Common myeloid progenitor, CD34-positive (primary cell): ENCODE measurements around the gene TOGARAM1.

Source experiments
- CTCF ChIA-PET: fragments of 350-600 bp; sonication (Branson Sonifier 250); formaldehyde crosslinking; loops from one replicate; lab custom pipeline; 2021; ENCODE audit warnings: antibody characterized with exemption; lab: Charles Lee
- POLR2A ChIA-PET: fragments of 350-600 bp; sonication (Branson Sonifier 250); formaldehyde crosslinking; loops from one replicate; lab custom pipeline; 2021; ENCODE audit warnings: antibody characterized with exemption; lab: Charles Lee
- DNase-seq, 3 donors: peaks; one replicate each; pipeline versions ENCODE4 v3.0.0 to v3.0.0-alpha.2; 2013
- H3K27ac ChIP-seq, 2 experiments: 1 replicate in 1 of 2; 2 replicates in 1 of 2; pipeline ENCODE4 v1.7.0; 2013; ENCODE audit warnings: inconsistent platforms in 2 of 2, low read length in 2 of 2, mild to moderate bottlenecking in 2 of 2, low read depth in 1 of 2, moderate library complexity in 1 of 2; ENCODE audit not compliant: severe bottlenecking in 2 of 2, insufficient read depth in 1 of 2, poor library complexity in 1 of 2
- H3K27me3 ChIP-seq, 5 experiments: replicated peaks in 2 of 5; 1 replicate in 3 of 5; 2 replicates in 2 of 5; pipeline versions ENCODE4 v1.6.1 to v1.7.0; 2013; ENCODE audit warnings: low read length in 4 of 5, mild to moderate bottlenecking in 2 of 5, moderate library complexity in 2 of 5, inconsistent platforms in 1 of 5; ENCODE audit not compliant: insufficient read depth in 5 of 5, control insufficient read depth in 4 of 5
- H3K36me3 ChIP-seq, 4 experiments: 1 replicate in 2 of 4; 2 replicates in 2 of 4; pipeline versions ENCODE4 v1.6.1 to v1.7.0; 2013; ENCODE audit warnings: low read length in 3 of 4, control low read depth in 1 of 4, mild to moderate bottlenecking in 1 of 4; ENCODE audit not compliant: control insufficient read depth in 4 of 4, insufficient read depth in 4 of 4
- H3K4me1 ChIP-seq, 4 experiments: 1 replicate in 3 of 4; 2 replicates in 1 of 4; pipeline versions ENCODE4 v1.6.1 to v1.7.1; 2013; ENCODE audit warnings: low read length in 3 of 4, mild to moderate bottlenecking in 3 of 4, control low read depth in 1 of 4, inconsistent platforms in 1 of 4, moderate library complexity in 1 of 4; ENCODE audit not compliant: control insufficient read depth in 4 of 4, insufficient read depth in 4 of 4; ENCODE audit errors: control extremely low read depth in 1 of 4
- H3K4me3 ChIP-seq, 7 experiments: 1 replicate in 4 of 7; 2 replicates in 3 of 7; pipeline versions ENCODE4 v1.5.1 to v1.7.0; 2013; ENCODE audit warnings: mild to moderate bottlenecking in 7 of 7, low read length in 6 of 7, moderate library complexity in 6 of 7, inconsistent platforms in 2 of 7, low read depth in 2 of 7, control low read depth in 1 of 7; ENCODE audit not compliant: insufficient read depth in 4 of 7, control insufficient read depth in 1 of 7; ENCODE audit errors: extremely low read depth in 1 of 7
- H3K9me3 ChIP-seq, 5 experiments: 1 replicate in 4 of 5; 2 replicates in 1 of 5; pipeline versions ENCODE4 v1.6.1 to v1.7.1; 2013; ENCODE audit warnings: low read length in 4 of 5, mild to moderate bottlenecking in 2 of 5, inconsistent platforms in 1 of 5, low read depth in 1 of 5, moderate library complexity in 1 of 5; ENCODE audit not compliant: control insufficient read depth in 4 of 5, insufficient read depth in 2 of 5; ENCODE audit errors: control extremely low read depth in 1 of 5
- WGBS: methylation state at CpG from one replicate; pipeline ENCODE4 v1.1.5; 2013; ENCODE audit not compliant: insufficient coverage; 5-methylcytosine and 5-hydroxymethylcytosine counted together

The TOGARAM1 gene

DNA sequence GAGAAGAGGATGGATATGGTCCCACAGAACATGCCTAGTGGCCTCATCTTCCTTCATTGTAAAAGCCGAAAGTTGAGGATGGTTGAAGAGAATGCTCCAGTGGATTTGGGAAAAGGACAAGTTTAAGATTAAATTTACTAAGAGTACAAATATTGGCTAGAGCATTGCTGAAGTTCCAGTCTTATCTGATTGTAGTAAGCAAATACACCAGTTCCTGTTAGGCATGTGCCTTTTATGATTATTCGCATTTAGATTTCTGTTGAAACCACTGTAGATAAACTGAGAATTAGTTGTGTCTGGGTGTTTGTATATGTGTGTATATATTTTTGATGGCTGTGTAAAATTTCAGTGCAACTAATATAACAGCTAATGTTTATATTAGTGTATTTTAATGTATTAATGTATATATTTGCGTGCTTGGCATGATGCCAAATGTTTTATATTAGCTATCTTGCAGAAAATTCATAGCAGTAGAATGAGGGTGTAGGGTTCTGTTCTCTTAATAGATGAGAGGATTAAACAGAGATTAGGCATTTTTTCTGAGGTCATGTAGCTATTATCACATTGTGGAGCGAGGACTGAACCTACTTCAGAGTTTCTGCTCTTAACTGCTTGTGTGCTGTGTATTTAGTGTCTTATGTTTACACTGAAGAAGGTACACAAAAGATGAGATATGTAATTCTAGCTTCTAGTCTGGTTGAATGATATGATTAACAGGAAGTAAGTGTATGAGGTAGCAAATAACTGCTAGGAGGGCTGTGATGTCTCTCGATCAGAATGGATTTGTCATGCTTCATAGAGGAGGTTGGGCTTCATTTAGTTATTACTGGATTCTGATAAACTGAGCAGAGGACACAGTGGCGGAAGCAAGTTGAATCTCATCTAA is 151.1 kb downstream of the TOGARAM1 start:
- no peaks in the 10 kb centered on the region for H3K27me3 ChIP-seq
- POLR2A ChIA-PET = interaction anchor here (0.6 kb wide), 1 partner anchor 190 kb away, joined by 3 read pairs; no protein-coding TSS in a partner anchor
- no peak overlapping the region for H3K27ac ChIP-seq
- peaks cover 11 to 73% (median 47%) of the 10 kb centered on the region in 4 experiments for H3K36me3 ChIP-seq
- DNase-seq = peak in 2 of 3 donors; percentile 40 to 62
- H3K4me1 ChIP-seq = peaks cover 0 to 8% (median 1%) of the 10 kb centered on the region in 4 experiments
- 84% methylated on average over 5 of the region's 6 CpGs for WGBS
- no peaks in the 10 kb centered on the region for H3K9me3 ChIP-seq
- H3K4me3 ChIP-seq = no peak overlapping the region
- CTCF ChIA-PET = interaction anchor here (1.1 to 1.7 kb wide), 2 partner anchors 21 to 26 kb away, joined by 3 to 4 read pairs; partner anchors contain the start of gene FKBP3

DNA sequence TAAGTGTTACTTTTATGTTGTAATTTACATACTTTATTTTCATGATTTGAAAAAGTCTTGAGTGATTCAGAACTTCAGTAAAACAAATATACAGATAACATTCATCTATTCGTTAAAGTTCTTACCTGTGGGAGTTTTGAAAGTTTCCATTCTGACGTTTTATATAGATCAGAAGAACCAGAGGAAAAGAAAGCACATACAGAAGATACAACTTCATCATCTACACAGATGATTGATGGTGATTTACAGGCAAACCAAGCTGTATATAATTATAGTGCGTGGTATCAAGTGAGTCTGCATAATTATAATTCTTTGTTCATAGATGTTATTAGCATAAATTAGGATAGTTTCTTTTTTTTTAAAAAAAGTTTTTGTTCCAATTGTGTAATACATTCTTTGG is 152.3 kb downstream of the TOGARAM1 start:
- DNase-seq = no peak
- H3K36me3 ChIP-seq = peaks cover 7 to 73% (median 46%) of the 10 kb centered on the region in 4 experiments
- no peaks in the 10 kb centered on the region for H3K9me3 ChIP-seq
- H3K27ac ChIP-seq = no peak overlapping the region
- ChIA-PET CTCF (interaction anchor here (1.7 kb wide), 1 partner anchor 20 kb away, joined by 4 read pairs; the partner anchor contains the start of gene FKBP3), POLR2A (no interaction called here)
- no peaks in the 10 kb centered on the region for H3K27me3 ChIP-seq
- WGBS = no CpG with 5 or more reads among the region's 3 CpGs
- no peak overlapping the region for H3K4me3 ChIP-seq
- peaks cover 0 to 8% (median 1%) of the 10 kb centered on the region in 4 experiments for H3K4me1 ChIP-seq

DNA sequence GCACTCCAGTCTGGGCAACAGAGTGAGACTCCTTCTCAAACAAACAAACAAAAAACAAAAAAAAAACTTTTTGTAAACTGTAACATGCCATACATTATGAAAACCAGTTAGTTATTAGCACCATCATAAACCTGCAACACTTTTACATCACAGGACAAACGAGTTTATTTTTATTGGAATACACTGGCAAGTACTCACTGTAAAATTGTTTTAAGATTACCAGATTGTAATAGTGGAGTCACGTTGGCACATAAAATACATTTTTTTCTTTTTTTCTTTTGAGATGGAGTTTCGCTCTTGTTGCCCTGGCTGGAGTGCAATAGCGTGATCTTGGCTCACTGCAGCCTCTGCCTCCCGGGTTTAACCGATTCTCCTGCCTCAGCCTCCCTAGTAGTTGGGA is 156.6 kb downstream of the TOGARAM1 start:
- WGBS = 100% methylated on average over 1 of the region's 6 CpGs
- ChIA-PET POLR2A (no interaction called here), CTCF (no interaction called here)
- H3K4me1 ChIP-seq = no peaks in the 10 kb centered on the region
- no peak for DNase-seq
- H3K4me3 ChIP-seq = no peak overlapping the region
- H3K27ac ChIP-seq = no peak overlapping the region
- H3K9me3 ChIP-seq = no peaks in the 10 kb centered on the region
- peaks cover 12 to 72% (median 42%) of the 10 kb centered on the region in 4 experiments for H3K36me3 ChIP-seq
- H3K27me3 ChIP-seq = no peaks in the 10 kb centered on the region

DNA sequence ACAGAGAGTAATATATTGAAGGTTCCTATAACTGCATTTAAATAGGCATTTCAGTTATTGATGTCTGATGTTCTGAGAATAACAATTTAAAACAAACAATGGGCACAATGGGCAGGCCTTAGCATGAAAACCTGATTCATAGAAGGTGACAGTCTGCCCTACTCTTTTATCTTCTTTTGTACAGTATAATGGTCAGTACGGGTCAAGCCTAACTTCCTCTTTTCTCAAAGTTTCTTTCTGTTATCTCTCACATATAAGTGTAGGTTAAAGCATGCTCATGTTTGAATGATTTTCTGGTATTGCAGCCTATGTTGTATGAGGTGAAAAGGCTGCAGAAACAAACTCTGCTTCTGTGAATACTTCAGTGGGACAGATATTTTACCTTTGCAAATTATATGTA is 158.1 kb downstream of the TOGARAM1 start:
- no peak for DNase-seq
- POLR2A ChIA-PET = no interaction called here
- Histone ChIP-seq H3K27me3 (no peaks in the 10 kb centered on the region), H3K36me3 (peaks cover 10 to 75% (median 42%) of the 10 kb centered on the region in 4 experiments), H3K4me1 (no peaks in the 10 kb centered on the region), H3K9me3 (no peaks in the 10 kb centered on the region), H3K4me3 (no peak overlapping the region), H3K27ac (no peak overlapping the region)
- WGBS = no CpG with 5 or more reads among the region's 1 CpG
- CTCF ChIA-PET = no interaction called here

DNA sequence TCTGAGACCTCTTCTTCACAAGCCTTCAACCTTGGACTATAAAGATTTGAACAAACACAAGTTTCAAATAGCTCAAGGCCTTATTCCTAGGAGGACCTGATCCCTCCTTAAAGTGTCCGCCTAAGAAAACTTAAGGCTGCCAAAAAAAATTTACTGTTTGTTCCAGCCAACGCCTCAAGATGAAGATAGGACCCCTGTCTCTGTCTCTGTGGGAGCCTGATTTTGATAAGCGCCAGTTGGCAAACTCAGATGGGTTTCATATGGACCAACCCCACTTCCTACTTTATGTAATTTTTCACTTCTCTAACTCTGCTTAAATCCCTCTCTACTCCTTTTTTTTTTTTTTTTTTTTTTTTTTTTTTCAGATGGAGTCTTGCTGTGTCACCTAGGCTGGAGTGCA is 161.3 kb downstream of the TOGARAM1 start:
- ChIA-PET POLR2A (no interaction called here), CTCF (interaction anchor here (1.3 kb wide), 1 partner anchor 17 kb away, joined by 3 read pairs; no protein-coding TSS in a partner anchor)
- Histone ChIP-seq H3K4me3 (no peak overlapping the region), H3K27me3 (no peaks in the 10 kb centered on the region), H3K9me3 (no peaks in the 10 kb centered on the region), H3K27ac (no peak overlapping the region), H3K4me1 (no peaks in the 10 kb centered on the region), H3K36me3 (peaks cover 6 to 56% (median 36%) of the 10 kb centered on the region in 4 experiments)
- WGBS = 96% methylated on average over 2 of the region's 3 CpGs
- DNase-seq = peak in 1 of 3 donors; percentile 16
